ENCODE measurements around the gene KLF6.

Gene KLF6

DNA sequence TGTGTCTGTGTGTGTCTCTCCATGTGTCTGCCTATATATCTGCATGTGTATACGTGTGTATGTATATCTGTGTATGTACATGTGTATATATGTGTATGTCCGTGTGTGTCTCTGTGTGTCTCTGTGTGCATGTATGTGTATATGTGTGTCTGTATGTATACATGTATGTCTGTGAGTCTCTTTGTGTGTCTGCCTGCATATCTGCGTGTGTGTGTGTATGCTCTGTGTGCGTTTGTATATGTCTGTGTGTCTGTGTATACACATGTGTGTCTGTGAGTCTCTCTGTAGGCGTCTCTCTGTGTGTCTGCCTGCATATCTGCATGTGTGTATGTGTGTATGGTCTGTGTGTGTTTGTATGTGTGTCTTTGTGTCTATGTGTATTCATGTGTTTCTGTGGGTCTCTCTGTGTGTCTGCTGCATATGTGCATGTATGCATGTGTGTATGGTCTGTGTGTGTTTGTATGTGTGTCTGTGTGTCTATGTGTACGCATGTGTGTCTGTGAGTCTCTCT, 23.7 kb upstream of the KLF6 start:
- DNase-seq = no peak

- no peak for DNase-seq
Measured at GRCh38 chr10:3807928-3808496, 23.0 kb upstream of the KLF6 start.

DNA sequence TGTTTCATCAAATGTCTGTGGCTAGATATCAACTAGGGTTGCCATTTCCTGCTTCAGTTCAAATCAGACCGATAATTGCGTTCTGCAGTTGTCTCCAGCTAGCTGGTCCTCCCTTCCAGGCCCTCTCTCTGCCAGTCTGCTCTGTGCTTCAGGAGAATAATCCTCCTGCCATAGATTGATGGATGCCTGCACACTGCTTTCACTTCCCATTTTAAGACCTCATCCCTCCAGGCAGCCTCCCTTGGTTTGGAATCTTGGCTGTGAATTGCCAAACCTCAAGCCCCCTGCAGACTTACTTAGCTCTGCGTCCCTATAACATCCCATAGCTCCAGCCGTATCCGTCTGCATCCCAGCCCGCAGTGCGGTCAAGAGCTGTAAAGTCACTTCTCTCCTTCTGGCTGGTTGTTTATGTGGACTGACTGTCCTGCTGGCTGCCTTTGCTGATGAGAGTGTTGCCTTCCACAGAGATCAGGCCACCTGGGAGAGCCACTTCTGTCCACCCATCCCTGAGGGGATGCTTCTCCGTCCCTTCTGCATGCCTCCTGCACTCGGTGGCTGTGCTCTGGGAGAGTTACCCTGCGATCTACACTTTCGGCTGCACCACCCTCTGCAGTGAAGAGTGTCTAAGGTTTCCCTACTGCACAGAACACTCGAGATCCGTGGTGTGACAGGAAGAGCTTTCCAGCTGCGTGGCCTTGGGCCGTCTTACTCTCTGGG, 22.4 kb upstream of the KLF6 start:
- no peak for DNase-seq

DNA sequence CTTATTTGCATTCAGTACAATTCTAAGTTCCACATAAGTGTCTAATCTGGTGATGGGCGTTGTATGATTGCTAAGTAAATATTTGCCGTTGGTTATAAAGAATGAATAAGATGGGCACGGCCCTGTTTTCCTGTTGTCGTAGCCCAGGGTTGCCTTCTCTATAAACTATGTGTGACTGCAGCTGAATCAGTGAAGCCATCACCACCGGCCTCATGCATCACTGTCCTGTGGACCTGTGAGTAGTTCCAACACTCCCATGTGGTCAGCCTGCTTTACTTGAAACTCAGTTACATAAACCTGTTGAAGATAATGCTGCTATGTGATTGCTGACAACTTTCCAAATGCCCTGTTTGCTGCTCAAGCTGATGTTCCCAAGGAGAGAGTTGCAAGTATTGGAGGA, 21.6 kb upstream of the KLF6 start:
- no peak for DNase-seq

DNA sequence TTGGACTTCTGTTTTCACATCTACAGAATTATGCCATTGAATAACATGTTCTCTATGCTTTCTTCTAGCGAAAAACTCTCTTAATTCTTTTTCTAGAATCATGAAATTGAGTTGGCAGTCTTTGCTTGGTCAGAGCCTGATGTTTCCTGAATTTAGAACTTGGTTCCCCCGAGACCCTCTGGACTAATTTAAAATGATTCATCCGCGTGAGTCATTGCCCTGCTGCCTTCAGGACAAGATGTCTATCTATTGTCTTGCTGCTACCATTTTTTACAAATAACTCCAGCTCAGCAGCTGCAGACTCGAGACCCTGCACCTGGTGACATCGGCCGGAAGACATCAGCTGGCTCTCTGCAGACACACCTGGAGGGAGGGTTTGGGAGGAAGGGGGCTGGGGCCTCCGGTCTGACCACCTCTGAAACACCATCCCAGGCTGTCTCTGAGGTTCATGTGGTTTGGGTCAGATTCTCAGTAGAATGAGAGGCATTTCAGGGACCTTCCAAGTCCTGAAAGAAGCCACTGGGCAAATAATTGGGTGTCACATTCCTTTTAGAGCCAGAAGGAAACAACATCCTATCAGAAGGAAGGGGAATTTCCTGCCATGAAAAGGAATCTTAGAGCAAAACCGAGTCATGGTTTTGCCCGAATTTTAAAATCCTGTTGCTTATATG, 20.9 kb upstream of the KLF6 start:
- no peak for DNase-seq

- no peak for DNase-seq
Measured at GRCh38 chr10:3805201-3805790, 20.3 kb upstream of the KLF6 start.

GRCh38 chr10:3803927-3804741, 19.1 kb upstream of the KLF6 start:
- DNase-seq = no peak

DNA sequence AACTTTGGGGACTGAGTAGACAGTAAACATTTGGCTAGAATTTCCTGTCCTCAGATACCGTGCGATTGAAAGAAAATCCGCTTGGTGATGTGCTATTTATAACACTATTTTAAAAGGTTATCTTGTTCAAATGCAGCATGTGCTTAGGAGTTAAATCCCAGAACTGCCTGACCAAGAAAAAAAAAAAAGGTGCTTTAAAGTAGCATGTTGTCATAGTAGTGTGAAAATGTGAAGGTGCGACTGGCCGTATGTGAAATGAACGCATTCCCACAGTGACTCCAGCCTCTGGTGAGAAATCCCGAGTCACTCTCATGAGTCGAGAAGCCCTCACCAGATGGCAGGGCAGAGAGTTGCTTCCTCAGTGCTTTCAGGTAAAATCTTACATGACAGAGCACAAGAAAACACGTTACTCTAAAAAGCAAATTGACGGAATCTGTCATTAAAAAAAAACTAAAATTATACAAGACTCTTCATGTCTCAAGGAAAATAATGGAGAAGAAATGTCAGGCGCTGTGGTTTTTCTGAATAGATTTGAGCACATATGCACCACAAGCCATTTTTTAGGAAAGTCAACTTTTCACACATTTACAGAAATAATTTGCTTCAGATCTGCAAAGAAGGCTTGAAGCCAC, 18.4 kb upstream of the KLF6 start:
- no peak for DNase-seq

GRCh38 chr10:3802526-3803265, 17.7 kb upstream of the KLF6 start:
- no peak for DNase-seq

- no peak for DNase-seq
Measured at GRCh38 chr10:3801558-3802192, 16.7 kb upstream of the KLF6 start.

GRCh38 chr10:3800586-3800985, 15.6 kb upstream of the KLF6 start:
- no peak for DNase-seq

GRCh38 chr10:3797750-3798149, 12.7 kb upstream of the KLF6 start:
- no peak for DNase-seq

DNA sequence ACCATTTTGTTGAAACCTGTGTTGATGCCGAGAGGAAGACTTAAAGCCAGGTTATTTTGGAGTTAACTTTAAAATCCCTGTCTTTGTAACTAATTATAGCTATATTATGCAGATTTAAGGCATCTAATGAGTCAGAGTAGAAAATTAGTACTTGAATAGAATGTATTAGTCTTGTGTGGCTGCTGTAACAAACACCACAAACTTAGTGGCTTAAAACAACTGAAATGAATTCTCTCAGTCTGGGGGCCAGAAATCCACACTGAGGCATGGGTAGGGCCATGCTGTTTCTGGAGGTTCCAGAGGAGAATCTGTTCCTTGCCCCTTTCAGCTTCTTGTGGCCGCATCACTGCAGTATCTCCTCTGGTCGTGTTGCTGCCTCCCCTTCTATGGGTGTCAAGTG, 8.5 kb upstream of the KLF6 start:
- DNase-seq = no peak

DNA sequence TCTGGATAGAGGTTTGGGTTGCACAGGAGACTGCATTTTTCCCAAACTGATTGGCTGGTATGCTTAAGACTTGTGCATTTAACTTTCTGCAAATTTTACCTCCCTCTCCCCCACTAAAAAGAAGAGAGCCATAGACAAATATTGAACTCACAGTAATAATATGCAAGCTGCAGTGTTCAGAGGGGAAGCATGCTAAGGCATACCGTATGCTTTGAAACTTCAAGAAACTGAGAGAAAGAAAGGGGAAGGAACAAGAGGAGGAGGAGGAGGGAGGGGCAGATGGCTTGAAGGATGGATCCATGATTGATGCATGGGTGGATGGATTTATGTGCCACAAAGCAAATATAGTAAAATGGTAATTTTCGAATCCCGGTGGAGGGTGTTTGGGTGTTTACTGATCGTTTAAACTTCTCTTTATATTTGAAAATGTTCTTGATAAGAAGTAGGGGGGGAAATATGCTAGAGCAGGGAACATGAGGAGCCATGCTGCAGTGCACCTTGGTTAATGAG, 7.8 kb upstream of the KLF6 start:
- no peak for DNase-seq

DNA sequence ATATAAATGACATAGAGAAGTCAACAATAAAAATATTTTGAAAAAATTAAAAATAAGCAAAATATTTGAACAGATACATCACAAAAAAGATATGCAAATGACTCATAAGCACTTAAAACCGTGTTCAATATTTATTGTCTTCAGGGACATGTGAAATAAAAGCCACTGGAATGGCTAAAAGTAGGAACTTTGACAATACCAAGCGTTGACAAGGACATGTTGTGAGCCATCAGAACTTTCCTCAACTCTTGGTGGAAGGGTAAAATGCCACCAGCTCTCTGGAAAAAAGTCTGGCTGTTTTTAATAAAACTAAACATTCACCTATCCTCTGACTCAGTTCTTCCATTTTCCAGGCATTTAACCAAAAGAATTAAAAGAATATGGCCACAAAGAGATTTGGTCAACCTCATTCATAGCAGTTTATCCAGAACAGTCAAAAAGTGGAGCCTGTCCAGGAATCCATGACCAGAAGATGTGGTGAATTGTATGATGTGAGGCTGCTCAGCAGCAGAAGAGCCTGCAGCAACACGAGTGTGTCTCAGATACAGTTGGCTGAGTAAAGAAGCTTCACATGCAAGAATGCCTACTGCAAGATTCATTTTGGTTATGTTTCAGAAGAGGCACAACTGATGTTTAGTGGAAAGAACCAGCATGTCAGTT, 7.1 kb upstream of the KLF6 start:
- no peak for DNase-seq

DNA sequence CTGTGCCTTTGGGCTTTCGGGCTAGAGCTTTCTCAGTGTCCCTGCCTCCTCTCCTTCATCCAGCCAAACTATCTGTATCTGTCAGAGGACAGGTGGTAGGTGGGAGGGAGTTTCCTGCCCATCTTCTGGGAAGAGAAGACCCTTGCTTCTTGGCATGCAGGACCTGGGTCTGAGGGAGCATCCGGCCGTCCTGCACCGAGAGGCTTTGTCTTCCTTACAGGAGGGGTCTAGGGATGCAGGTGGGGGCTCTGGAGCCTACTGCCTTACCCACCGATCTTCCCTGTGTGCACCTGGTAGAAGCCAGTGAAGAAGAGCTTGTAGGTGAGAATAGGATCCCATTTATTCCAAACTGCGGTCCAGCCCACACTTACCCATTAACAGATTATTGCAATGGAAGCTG, 5.8 kb upstream of the KLF6 start:
- no peak for DNase-seq

DNA sequence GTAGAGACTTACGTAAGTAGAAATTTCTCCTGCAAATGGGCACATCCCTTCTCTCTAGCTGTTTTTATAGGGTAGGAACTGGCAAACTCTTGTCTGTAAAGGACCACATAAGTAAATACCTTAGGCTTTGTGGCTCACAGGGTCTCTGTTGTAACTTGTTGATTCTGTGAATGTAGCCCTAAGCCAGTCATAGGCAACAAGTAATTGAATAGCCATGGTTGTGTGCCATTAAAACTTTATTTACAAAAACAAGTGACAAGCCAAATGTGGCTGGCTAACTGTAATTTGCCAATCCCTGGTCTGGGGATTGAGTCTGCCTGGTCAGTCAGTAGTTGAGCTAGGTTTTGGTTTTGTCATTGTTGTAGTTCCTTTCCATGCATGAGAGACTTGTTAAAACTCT, 5.3 kb upstream of the KLF6 start:
- DNase-seq = no peak

DNA sequence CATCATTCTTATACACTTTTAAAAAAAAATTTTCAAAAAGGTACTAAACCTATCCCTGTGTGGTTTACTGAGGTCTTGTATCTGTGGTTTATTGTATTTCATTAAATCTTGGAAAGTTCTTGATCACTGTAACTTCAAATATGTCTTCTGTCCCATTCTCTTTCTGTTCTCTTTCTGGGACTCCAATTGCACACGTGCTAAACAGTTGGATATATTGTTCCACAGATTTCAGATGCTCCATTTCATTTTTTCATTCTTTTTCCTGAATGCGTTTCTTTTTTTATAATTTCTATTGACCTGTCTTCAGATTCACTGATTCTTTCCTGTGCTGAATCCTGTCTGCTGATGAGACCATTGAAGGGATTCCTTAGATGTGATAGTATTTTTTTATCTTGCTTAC, 4.6 kb upstream of the KLF6 start:
- no peak for DNase-seq

GRCh38 chr10:3787816-3788215, 2.8 kb upstream of the KLF6 start:
- DNase-seq = no peak

DNA sequence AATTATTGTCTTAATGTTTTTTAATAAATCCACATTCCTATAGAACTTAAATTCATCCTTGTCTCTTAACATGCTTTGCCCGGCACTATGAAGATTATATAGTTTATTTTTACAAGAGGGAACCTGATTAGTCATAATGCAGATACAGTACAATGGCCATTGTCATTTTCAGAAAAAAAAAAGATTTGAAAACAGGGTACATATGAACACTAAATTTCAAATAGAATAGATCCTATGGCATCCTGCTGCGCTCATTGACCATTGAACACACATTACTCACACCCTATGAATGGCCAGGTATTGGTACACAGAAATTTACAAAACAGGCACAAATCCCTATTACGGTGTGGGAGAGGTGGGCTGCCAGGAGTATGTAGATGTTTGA, 2.0 kb upstream of the KLF6 start:
- DNase-seq = no peak

All from NCI-H1092 (cell line).